Gastroesophageal sphincter (tissue), 4 donors: ENCODE results near the gene CAPRIN2. TPM values are rescaled to one million over a fixed set of nuclear protein-coding genes. Genes with fewer than 3 reads are reported as not detected.

ENCODE experiments used
- ATAC-seq: fragments of 150-250 bp; one replicate; pipeline ENCODE4 v1.9.1; 2016; ENCODE audit warnings: mild to moderate bottlenecking, moderate library complexity
- H3K27ac ChIP-seq, 4 donors: fragments of 200-600 bp; sonication (generic) in 3 of 4; 1 replicate in 3 of 4; 2 replicates in 1 of 4; pipeline ENCODE4 v1.5.1; 2016 to 2019
- H3K27me3 ChIP-seq: fragments of 200-600 bp; sonication (generic); one replicate; pipeline ENCODE4 v1.5.1; 2019
- H3K36me3 ChIP-seq, 2 donors: fragments of 200-600 bp; sonication (generic); one replicate each; pipeline ENCODE4 v1.5.1; 2019; ENCODE audit warnings: control low read depth in 1 of 2
- H3K4me1 ChIP-seq, 3 donors: fragments of 200-600 bp; sonication (generic); 1 replicate in 2 of 3; 2 replicates in 1 of 3; pipeline ENCODE4 v1.5.1; 2016 to 2019; ENCODE audit warnings: control low read depth in 2 of 3
- H3K4me3 ChIP-seq, 2 donors: fragments of 200-600 bp; sonication (generic); one replicate each; pipeline ENCODE4 v1.5.1; 2019; ENCODE audit warnings: mild to moderate bottlenecking in 1 of 2, moderate library complexity in 1 of 2
- H3K9me3 ChIP-seq, 3 donors: fragments of 200-600 bp; sonication (generic); one replicate each; pipeline ENCODE4 v1.5.1; 2017 to 2019; ENCODE audit warnings: control low read depth in 2 of 3
- EP300 ChIP-seq: sonication (generic); formaldehyde crosslinking; IDR thresholded peaks from one replicate; pipeline ENCODE4 v1.6.1; 2017; ENCODE audit warnings: antibody characterized with exemption, mild to moderate bottlenecking
- POLR2A ChIP-seq, 2 donors: fragments of 450-650 bp; IDR thresholded peaks; one replicate each; pipeline ENCODE4 v1.6.1; 2017; ENCODE audit warnings: antibody characterized with exemption in 2 of 2, mild to moderate bottlenecking in 2 of 2, moderate library complexity in 1 of 2
- POLR2AphosphoS5 ChIP-seq: sonication (generic); formaldehyde crosslinking; IDR thresholded peaks from one replicate; pipeline ENCODE4 v1.6.1; 2017; ENCODE audit warnings: antibody characterized with exemption
- WGBS, 2 donors: methylation state at CpG; one replicate each; pipeline ENCODE4 v1.1.5; 2018; ENCODE audit warnings: low coverage in 1 of 2; 5-methylcytosine and 5-hydroxymethylcytosine counted together
- total RNA-seq, 4 donors: library from RNA; depleted of rRNA; stranded (reverse); fragments of >200 nt; gene quantifications; one replicate each; pipeline ENCODE4 v1.1.0, GENCODE V29; 2016
- TF ChIP-seq, protein P1 (sequence below), 4 experiments: fragments of 200-600 bp in 2 of 4; fragments of 450-650 bp in 2 of 4; sonication (generic) in 1 of 4; IDR thresholded peaks; one replicate each; pipeline ENCODE4 v1.5.1; 2017 to 2019; ENCODE audit warnings: antibody characterized with exemption in 4 of 4, mild to moderate bottlenecking in 2 of 4, moderate library complexity in 2 of 4

The CAPRIN2 gene
- total RNA-seq, 4 donors from 2014 or later: 20.5 to 38.3 (median 27.8) TPM

DNA sequence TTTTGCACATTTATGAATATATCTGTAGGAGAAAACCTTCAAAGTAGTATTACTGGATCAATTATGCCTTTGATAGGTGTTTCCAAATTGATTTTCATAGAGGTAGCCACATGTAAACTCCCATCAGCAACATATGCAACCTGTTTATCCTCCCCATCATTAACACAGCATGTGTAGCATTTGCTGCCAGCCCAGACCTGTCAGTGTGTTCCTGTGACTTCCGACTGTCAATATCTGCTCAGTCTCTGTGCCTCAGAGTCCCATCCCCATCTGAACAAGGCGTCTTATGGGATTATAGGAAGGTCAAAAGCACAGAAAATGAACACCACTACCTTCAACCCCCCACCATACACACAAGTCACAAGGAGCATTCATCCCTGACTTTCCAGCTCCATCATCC is 9.5 kb upstream of the CAPRIN2 start:
- no peaks in the 10 kb centered on the region for H3K36me3 ChIP-seq
- H3K27me3 ChIP-seq: no peaks in the 10 kb centered on the region
- ATAC-seq: no peak
- no peaks in the 10 kb centered on the region for H3K9me3 ChIP-seq
- no peak overlapping the region for H3K27ac ChIP-seq
- H3K4me3 ChIP-seq: no peak overlapping the region
- TF ChIP-seq POLR2A (IDR thresholded peaks at IDR 0.05): no peak
- no peak for TF ChIP-seq EP300
- TF ChIP-seq, protein P1, sequence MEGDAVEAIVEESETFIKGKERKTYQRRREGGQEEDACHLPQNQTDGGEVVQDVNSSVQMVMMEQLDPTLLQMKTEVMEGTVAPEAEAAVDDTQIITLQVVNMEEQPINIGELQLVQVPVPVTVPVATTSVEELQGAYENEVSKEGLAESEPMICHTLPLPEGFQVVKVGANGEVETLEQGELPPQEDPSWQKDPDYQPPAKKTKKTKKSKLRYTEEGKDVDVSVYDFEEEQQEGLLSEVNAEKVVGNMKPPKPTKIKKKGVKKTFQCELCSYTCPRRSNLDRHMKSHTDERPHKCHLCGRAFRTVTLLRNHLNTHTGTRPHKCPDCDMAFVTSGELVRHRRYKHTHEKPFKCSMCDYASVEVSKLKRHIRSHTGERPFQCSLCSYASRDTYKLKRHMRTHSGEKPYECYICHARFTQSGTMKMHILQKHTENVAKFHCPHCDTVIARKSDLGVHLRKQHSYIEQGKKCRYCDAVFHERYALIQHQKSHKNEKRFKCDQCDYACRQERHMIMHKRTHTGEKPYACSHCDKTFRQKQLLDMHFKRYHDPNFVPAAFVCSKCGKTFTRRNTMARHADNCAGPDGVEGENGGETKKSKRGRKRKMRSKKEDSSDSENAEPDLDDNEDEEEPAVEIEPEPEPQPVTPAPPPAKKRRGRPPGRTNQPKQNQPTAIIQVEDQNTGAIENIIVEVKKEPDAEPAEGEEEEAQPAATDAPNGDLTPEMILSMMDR (IDR thresholded peaks at IDR 0.05): no peak
- TF ChIP-seq POLR2AphosphoS5: no peak
- no peaks in the 10 kb centered on the region for H3K4me1 ChIP-seq
- WGBS, 2 donors: 17 to 90% methylated on average over 1 to 2 of the region's 2 CpGs

DNA sequence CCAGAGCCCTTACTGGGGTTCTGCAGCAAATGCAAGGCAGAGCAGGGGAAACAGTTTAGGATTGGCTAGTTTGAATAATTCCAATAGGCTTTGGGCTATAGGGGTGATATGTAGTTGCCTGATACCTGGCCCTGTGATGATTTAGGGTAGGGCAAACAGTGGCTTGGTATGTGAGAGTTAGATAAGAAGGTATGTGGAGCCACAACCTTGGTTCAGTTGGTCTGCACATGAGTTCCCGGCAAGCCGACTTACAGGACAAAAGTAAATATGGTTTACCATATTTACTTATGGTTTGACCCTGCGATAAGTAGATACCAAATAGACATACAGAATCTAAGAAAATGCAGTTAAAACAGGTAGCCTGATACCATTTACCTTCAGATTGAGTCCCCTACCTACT is 8.3 kb upstream of the CAPRIN2 start:
- Histone ChIP-seq H3K27me3 (no peaks in the 10 kb centered on the region), H3K4me1 (no peaks in the 10 kb centered on the region), H3K9me3 (no peaks in the 10 kb centered on the region), H3K36me3 (no peaks in the 10 kb centered on the region), H3K4me3 (no peak overlapping the region), H3K27ac (no peak overlapping the region)
- TF ChIP-seq, protein P1 (IDR thresholded peaks at IDR 0.05): no peak
- TF ChIP-seq POLR2A (IDR thresholded peaks at IDR 0.05) (no peak), EP300 (no peak)
- 98% methylated on average over 3 of the region's 3 CpGs for WGBS, 2 donors
- no peak for ATAC-seq

DNA sequence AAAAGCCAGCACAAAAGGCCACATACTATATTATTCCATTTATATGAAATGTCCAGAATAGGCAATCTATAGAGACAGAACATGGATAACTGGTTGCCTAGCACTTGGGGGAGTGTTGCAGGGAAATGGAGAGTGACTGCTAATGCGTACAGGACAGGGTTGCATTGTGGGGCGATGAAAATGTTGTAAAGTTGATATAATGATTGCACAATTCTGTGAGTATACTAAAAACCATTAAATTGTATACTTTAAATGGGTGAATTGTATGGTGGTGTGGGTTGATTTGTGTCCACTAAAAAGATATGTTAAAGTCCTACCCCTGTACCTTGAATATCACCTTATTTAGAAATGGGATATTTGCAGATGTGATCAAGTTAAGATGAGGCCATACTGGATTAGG is 7.0 kb upstream of the CAPRIN2 start:
- no peak for ATAC-seq
- 93 to 100% methylated on average over 2 of the region's 2 CpGs for WGBS, 2 donors
- Histone ChIP-seq H3K4me3 (no peak overlapping the region), H3K36me3 (no peaks in the 10 kb centered on the region), H3K27me3 (no peaks in the 10 kb centered on the region), H3K9me3 (no peaks in the 10 kb centered on the region), H3K4me1 (no peaks in the 10 kb centered on the region), H3K27ac (no peak overlapping the region)
- no peak for TF ChIP-seq POLR2AphosphoS5
- TF ChIP-seq EP300: no peak
- no peak for TF ChIP-seq POLR2A (IDR thresholded peaks at IDR 0.05)
- TF ChIP-seq, protein P1 (IDR thresholded peaks at IDR 0.05): no peak

DNA sequence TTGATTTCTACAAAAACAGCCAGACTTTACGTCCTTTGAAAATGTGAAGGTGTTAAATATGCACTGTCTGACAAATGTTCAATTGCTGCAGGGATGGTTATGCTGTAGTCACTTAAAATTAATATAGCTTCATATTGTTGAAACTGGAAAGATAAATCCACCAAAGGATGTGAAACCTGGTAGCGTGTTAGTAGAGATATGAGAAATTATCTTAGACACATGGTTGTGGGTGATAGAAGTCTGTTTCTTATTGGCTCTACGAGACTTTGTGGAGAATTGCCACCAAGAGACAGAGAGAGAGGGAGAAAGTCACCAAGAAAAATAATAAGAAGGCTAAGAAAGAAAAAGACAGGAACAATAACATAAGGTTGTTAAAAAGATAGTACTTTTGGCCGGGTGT is 2.6 kb upstream of the CAPRIN2 start:
- no peak overlapping the region for H3K4me3 ChIP-seq
- no peak overlapping the region for H3K27ac ChIP-seq
- ATAC-seq: no peak
- no peaks in the 10 kb centered on the region for H3K27me3 ChIP-seq
- no peaks in the 10 kb centered on the region for H3K36me3 ChIP-seq
- H3K9me3 ChIP-seq: no peaks in the 10 kb centered on the region
- TF ChIP-seq POLR2A (IDR thresholded peaks at IDR 0.05) (no peak), EP300 (no peak), POLR2AphosphoS5 (no peak)
- TF ChIP-seq, protein P1 (IDR thresholded peaks at IDR 0.05): no peak
- 74 to 84% methylated on average over 3 to 4 of the region's 4 CpGs for WGBS, 2 donors
- H3K4me1 ChIP-seq: peaks cover 0 to 29% (median 6%) of the 10 kb centered on the region in 3 donors

DNA sequence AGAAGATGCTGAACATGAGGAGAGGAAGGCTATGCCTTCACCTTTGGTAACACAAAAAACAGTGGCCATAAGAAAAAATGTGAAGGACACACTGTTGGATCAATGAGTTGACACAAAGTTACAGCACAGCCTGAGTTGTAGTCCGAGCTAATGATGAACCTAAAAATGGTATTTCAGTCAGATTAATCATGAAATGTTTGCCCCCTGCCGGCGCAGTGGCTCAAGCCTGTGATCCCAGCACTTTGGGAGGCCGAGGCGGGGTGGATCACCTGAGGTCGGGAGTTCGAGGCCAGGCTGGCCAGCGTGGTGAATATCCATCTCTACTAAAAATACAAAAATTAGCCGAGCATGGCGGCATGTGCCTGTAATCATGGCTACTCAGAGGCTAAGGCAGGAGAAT is 1.3 kb upstream of the CAPRIN2 start:
- Histone ChIP-seq H3K9me3 (no peaks in the 10 kb centered on the region), H3K36me3 (no peaks in the 10 kb centered on the region), H3K4me1 (peaks cover 0 to 34% (median 6%) of the 10 kb centered on the region in 3 donors), H3K27ac (no peak overlapping the region), H3K4me3 (no peak overlapping the region), H3K27me3 (no peaks in the 10 kb centered on the region)
- WGBS, 2 donors: 90 to 96% methylated on average over 2 to 7 of the region's 10 CpGs
- no peak for ATAC-seq
- no peak for TF ChIP-seq POLR2AphosphoS5
- TF ChIP-seq EP300: no peak
- no peak for TF ChIP-seq POLR2A (IDR thresholded peaks at IDR 0.05)
- TF ChIP-seq, protein P1 (IDR thresholded peaks at IDR 0.05): no peak
